Measurements from ENCODE around the gene BEND7.

Gene BEND7

DNA sequence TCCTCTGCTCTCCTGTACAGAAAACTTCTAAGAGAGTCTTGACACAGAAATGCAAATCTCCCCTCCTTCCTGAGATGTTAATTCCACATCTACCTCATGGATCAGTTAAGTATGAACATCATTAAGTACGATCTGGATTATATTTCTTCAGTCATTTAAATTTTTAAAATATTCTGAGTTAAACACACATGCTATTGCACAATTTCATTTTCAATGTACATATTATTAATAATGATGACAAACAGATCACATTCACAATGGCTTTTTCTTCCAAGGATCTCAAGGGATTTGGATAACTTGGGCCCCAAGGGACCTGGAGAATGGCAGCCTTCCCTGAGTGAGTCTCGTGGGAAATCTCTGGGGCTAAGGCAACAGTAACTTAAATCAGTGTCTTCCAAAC lies 16.2 kb downstream of the BEND7 start:
- DNase-seq = no peak
- no peak for TF ChIP-seq POLR2A (IDR thresholded peaks at IDR 0.05; ENCODE audit: low read length)
- TF ChIP-seq GATA1 (IDR thresholded peaks at IDR 0.05; ENCODE audit: low read depth, low read length) = no peak

DNA sequence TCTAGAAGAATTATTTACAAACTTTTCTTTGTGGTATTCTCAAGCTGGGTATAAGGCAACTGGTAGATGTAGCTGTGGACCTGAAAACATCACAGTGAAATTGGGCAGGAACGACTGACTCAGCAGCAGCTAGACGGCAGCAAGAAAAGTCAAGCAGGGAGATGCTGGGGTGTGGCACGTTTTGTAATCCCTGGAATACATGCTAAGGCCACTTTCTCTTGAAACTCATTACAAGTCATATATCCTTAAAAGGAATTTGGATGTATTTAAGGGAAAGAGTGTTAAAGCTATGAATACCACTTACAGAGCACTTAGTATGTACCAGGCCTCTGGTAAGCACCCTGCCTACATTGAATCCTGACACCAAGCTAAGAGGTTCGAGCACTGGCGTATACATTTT lies 17.4 kb downstream of the BEND7 start:
- DNase-seq = no peak
- TF ChIP-seq POLR2A (IDR thresholded peaks at IDR 0.05; ENCODE audit: low read length) (no peak), GATA1 (IDR thresholded peaks at IDR 0.05; ENCODE audit: low read depth, low read length) (no peak)

DNA sequence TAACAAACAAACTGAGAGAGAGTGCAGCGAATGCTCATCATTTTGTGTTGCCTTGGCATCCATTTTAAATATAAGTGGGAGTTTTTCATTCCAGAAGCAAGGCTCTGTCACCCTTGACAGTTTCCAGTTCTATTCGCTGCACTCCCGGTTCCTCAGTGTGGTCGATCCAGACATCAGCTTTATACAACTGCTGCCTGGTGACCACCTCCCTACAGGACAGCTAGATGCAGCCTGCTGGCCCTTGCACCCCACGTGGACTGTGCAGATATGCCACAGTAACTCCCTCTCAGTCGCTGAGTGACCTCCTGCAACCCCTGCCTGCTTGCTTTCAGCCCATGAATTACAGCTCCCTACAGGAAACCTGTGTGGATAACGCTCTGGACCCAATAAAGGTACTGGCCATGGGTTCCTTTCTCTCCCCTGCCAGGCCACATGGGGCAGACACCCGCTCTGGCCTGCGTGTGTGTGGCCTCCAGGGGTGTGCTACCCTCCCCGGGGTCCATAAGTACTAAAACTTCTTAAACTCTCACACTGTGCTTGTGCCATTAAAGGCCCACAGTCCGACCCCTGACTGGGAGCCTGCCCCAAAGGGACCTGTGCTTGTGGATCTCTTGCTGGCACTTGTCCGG lies 23.6 kb downstream of the BEND7 start:
- no peak for DNase-seq
- no peak for TF ChIP-seq POLR2A (IDR thresholded peaks at IDR 0.05; ENCODE audit: low read length)
- no peak for TF ChIP-seq GATA1 (IDR thresholded peaks at IDR 0.05; ENCODE audit: low read depth, low read length)

DNA sequence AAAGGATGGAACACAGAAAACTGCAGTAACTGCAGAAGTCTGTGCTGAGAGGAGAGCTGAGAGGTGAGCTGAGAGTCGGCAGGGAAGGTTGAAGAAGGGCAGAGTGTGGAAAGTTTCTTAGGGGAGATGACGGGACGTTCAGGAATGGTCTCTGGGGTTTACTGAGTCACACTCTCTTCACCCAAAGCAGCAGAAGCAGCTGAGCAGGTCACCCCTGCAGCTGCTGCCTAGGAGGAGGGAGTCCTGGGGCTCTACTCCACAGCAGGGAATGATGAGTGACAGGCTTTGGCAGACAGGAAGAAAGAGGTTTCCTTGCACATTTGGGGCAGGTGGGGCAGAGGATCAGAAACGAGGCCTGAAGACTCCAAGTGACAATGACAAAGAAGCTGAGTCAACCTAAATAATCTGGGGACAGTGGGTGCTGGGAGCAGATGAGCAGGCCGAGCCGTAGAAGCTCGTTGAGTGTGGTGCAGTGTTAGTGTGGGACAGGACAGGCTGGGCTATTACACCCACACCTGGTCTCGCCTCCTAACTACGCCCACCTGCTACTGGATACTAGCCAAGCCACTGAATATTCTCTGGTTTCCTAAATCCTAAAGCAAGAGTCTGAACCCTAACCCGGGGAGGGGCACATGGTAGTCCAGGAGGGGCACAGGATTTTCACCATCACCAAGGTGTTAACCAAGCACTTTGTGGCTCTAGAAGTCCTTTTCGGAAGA lies 24.9 kb downstream of the BEND7 start:
- DNase-seq = no peak
- no peak for TF ChIP-seq POLR2A (IDR thresholded peaks at IDR 0.05; ENCODE audit: low read length)
- no peak for TF ChIP-seq GATA1 (IDR thresholded peaks at IDR 0.05; ENCODE audit: low read depth, low read length)

DNA sequence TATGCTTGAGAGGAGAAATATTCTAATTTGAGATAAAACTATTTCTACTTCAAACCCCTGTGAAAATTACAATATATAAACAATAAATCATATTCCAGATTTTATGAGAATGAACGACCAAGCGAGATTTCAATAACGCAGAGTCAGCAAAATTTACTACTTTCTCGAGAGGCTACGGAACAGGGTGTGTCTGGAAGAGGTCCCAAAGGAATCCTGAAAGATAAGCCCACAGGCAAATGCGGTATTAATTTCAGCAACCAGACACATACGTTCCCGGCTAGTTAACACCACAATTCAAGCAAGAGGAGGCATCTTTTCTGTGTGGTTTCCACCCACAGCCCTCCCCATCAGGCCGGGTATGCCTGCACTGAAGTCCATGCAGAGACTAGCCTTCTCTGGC lies 26.4 kb downstream of the BEND7 start:
- TF ChIP-seq POLR2A (IDR thresholded peaks at IDR 0.05; ENCODE audit: low read length) (no peak), GATA1 (IDR thresholded peaks at IDR 0.05; ENCODE audit: low read depth, low read length) (no peak)
- no peak for DNase-seq

DNA sequence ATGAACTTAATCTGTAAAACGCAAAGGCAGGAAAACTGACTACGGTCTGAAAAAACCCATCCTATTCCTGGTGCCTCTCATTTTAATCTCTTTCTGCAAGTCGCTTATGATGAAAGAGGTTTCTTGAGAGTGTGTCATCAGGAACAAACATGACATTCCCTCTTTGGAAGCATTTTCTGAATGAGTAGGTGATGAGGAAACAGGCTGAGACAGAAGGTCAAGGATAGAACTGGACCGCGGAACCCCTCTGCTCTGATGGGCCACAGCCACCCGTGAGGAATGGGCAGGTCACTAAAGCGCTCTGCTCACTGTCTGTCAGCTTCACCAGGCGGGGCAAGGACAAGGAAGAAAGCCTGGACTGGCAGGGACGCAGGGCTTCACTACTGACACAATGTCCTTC lies 28.6 kb downstream of the BEND7 start:
- no peak for TF ChIP-seq POLR2A (IDR thresholded peaks at IDR 0.05; ENCODE audit: low read length)
- no peak for TF ChIP-seq GATA1 (IDR thresholded peaks at IDR 0.05; ENCODE audit: low read depth, low read length)
- no peak for DNase-seq

DNA sequence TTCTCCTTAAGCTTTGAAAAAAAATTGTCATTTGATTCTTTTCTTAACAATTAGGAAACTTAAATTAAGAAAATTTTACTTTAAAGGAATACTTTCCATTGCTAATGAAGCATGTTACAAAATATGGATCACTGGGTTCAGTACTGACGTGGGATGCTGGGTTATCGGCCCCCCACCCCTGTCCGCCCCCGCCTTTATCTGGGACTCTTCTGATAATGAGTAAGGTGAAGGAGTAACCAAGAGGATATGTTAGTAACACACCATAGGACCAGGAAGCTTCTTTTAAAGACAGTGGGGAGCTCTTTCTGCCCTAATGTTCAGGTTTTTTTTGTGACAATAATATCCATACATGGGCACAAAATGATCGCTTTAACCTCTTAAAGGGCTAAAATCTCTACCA lies 29.7 kb downstream of the BEND7 start:
- no peak for TF ChIP-seq GATA1 (IDR thresholded peaks at IDR 0.05; ENCODE audit: low read depth, low read length)
- no peak for TF ChIP-seq POLR2A (IDR thresholded peaks at IDR 0.05; ENCODE audit: low read length)
- no peak for DNase-seq

DNA sequence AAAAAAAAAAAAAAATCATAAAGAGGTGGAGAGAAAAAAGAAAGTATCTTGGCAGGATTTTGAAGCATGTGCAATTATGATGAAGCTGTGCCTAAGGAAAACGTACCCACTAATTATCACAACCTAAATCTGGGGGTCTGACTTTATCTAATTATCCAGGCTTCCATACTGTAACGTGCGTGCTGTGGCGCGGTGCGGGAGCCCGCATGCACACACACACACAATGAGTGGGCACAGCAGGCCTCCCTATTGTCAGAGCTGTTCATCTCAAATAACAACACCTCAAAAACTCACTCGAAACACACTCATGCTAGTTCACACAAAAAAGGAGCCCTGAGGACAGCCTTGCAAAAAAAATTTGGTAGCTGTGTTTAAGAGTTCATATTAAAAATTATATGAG lies 31.9 kb downstream of the BEND7 start:
- no peak for DNase-seq
- no peak for TF ChIP-seq GATA1 (IDR thresholded peaks at IDR 0.05; ENCODE audit: low read depth, low read length)

DNA sequence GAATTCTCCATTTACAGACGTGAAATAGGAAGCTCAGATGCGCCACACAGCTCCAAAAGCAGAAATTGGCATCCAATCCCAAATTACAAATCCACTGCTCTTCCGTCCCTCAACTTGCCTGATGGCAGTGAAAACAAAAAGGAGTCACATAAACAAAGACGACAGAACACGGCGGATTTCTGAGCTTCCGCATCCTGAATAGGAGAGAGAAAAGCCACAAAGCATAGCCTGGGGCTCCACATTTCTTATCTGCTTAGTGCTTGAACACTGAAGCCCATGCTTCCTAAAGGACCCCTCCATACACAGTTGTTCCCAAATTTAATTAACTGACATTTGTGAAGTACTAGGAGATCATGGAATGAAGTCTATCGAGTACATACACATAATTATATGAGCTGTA lies 32.6 kb downstream of the BEND7 start:
- no peak for DNase-seq
- TF ChIP-seq GATA1 (IDR thresholded peaks at IDR 0.05; ENCODE audit: low read depth, low read length) = no peak
- no peak for TF ChIP-seq POLR2A (IDR thresholded peaks at IDR 0.05; ENCODE audit: low read length)

DNA sequence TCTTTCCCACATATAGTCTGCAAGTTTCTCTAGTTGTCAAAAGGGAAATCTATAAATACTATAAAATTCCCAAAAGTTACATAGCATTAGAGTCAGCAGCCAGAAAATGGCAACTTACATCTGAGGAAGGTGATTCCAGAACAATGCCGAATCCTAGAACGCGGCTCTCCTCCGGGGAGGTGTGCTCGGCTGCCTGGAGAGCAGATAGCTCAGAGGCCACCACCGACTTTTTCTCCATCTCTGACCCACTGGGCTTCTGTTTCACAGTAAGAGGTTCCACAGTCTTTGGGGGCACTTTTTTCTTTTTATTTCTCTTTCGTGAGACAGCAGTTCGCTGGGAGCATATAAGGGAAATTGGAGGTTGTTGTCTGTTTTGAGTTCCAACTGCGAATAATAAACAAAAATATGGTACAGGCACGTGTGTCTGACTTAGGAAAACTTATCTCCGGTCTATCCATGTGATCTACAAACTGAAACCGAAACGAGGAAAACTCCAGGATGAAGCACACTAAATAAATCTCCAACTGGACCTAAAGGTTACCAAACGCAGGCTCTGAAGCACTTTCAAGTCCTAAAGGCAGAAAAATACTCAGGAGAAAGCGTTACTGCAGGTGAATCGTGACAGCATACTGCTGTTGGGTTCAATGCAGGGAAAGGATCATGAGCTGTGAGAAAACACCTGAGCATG lies 36.2 kb downstream of the BEND7 start:
- TF ChIP-seq POLR2A (IDR thresholded peaks at IDR 0.05; ENCODE audit: low read length) = no peak
- TF ChIP-seq GATA1 (IDR thresholded peaks at IDR 0.05; ENCODE audit: low read depth, low read length) = no peak
- no peak for DNase-seq

DNA sequence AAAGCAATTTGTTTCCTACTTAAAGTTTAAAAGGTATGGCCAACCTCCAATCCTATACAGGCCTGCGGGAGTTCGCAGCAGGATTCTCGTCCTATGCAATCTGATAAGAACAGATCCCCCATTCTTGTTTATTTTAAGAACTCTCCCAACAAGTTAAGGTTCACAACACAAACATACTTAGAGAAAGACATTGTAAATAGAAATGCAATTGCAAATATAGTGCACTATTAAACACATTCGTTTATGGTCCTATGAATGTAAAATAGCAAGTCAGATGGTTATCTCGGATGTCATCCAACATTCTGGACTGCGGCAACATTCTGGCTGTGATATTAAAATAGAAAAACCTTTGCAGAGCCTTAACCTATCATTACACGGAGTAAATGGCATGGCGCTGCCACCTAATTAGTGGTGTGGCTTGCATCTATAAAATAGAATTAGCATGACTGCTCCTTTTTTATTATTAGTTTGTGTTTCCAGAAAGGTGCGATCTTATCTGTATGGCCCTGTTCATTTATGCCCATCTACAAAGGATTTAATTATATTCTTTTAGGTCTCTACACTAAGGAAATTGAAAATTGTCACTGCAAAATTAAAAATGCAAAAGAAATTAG lies 37.0 kb downstream of the BEND7 start:
- TF ChIP-seq GATA1 (IDR thresholded peaks at IDR 0.05; ENCODE audit: low read depth, low read length) (no peak), POLR2A (IDR thresholded peaks at IDR 0.05; ENCODE audit: low read length) (no peak)
- no peak for DNase-seq

DNA sequence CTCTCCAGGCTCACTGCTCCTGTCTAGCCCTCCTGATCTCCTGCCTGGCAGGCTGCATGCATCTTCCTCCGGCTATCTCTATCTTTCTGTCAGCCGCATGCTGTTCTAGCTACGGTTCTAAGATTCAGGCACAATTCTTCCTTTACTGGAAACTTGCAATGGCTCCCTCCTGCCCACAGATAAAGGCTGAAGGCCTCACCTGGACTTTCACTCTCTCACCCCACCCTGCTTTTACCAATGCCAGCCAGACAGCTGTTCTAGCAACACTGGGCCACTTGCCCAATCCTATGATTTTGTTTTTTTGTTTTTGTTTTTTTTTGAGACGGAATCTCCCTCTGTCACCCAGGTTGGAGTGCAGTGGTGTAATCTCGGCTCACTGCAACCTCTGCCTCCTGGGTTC lies 38.3 kb downstream of the BEND7 start:
- no peak for DNase-seq
- TF ChIP-seq GATA1 (IDR thresholded peaks at IDR 0.05; ENCODE audit: low read depth, low read length) (no peak), POLR2A (IDR thresholded peaks at IDR 0.05; ENCODE audit: low read length) (no peak)

DNA sequence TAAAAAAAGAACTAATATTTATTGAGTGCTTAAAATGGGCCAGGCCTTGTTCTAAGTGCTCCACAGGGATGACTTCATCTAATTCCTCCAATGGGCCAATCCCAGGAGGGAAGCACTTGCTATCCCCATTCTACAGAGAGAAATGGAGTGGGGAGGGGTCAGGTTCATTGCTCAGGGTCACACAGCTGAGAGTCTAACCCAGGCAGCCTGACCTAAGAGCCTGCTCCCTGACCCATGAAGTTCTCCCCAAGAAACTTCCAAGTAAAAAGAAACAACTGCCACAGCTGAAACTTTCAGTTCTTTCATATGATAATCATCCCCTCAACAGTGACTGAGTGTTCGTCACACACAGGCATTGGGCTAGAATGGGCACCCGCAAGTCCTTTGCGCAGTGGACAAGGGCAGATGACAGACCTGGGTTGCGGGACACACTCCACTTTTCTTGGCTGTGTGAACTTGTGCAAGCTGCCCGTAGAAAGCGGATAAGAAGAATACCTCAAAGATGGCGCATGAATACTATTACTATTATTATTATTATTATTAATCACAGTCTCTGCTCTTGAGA lies 39.7 kb downstream of the BEND7 start:
- DNase-seq = no peak
- no peak for TF ChIP-seq GATA1 (IDR thresholded peaks at IDR 0.05; ENCODE audit: low read depth, low read length)
- TF ChIP-seq POLR2A (IDR thresholded peaks at IDR 0.05; ENCODE audit: low read length) = no peak

DNA sequence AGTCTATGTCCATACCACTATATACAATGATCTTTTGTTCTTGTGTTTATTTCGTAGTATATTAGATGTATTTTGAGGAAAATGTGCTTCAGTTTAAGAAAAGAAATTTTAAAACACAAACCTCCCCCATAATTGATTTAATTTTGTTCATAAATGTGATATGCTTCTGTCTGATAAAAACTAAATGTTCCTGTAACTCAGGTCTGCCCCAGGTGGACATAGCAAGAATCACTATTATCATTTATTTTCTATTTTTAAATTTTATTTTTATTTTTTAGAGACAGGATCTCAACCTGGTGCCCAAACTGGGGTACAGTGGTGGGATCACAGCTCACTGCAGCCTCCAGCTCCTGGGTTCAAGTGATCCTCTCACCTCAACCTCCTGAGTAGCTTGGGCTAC lies 43.2 kb downstream of the BEND7 start:
- TF ChIP-seq GATA1 (IDR thresholded peaks at IDR 0.05; ENCODE audit: low read depth, low read length) = no peak
- TF ChIP-seq POLR2A (IDR thresholded peaks at IDR 0.05; ENCODE audit: low read length) = no peak
- no peak for DNase-seq

Measured in erythroblast (primary cell).